Hepatocyte (in vitro differentiated cells): ENCODE data around the gene RBM28. TPM values are rescaled to one million over a fixed set of nuclear protein-coding genes. Genes with fewer than 3 reads are reported as not detected.

Experiments
- DNase-seq: peaks from one replicate; pipeline ENCODE4 v3.0.0-alpha.2; 2016; ENCODE audit warnings: low spot score
- H2AFZ ChIP-seq: fragments of 200-600 bp; sonication (generic); 2 replicates; pipeline ENCODE4 v1.6.0; 2016; ENCODE audit warnings: antibody characterized with exemption, mild to moderate bottlenecking
- H3K27ac ChIP-seq: fragments of 200-600 bp; sonication (generic); 2 replicates; pipeline ENCODE4 v1.5.1; 2016; ENCODE audit warnings: mild to moderate bottlenecking
- H3K27me3 ChIP-seq: fragments of 200-600 bp; sonication (generic); 2 replicates; pipeline ENCODE4 v1.6.1; 2016
- H3K36me3 ChIP-seq: fragments of 200-600 bp; sonication (generic); replicated peaks from 2 replicates; pipeline ENCODE4 v1.5.1; 2016; ENCODE audit warnings: low read depth; ENCODE audit not compliant: insufficient read depth
- H3K4me1 ChIP-seq: fragments of 200-600 bp; sonication (generic); 2 replicates; pipeline ENCODE4 v1.5.1; 2016; ENCODE audit warnings: mild to moderate bottlenecking, moderate library complexity; ENCODE audit not compliant: insufficient read depth
- H3K4me2 ChIP-seq: fragments of 200-600 bp; sonication (generic); 2 replicates; pipeline ENCODE4 v1.6.0; 2016
- H3K4me3 ChIP-seq: fragments of 200-600 bp; sonication (generic); 2 replicates; pipeline ENCODE4 v1.5.1; 2016; ENCODE audit warnings: mild to moderate bottlenecking
- H3K79me2 ChIP-seq: fragments of 200-600 bp; sonication (generic); 2 replicates; pipeline ENCODE4 v1.6.0; 2017; ENCODE audit warnings: mild to moderate bottlenecking
- H3K9me2 ChIP-seq: fragments of 200-600 bp; sonication (generic); replicated peaks from 2 replicates; pipeline ENCODE4 v1.6.0; 2017; ENCODE audit warnings: mild to moderate bottlenecking; ENCODE audit not compliant: insufficient read depth
- H3K9me3 ChIP-seq: fragments of 200-600 bp; sonication (generic); 2 replicates; pipeline ENCODE4 v1.5.1; 2016; ENCODE audit warnings: low read depth, mild to moderate bottlenecking
- H4K20me1 ChIP-seq: fragments of 200-600 bp; sonication (generic); 2 replicates; pipeline ENCODE4 v1.6.0; 2016; ENCODE audit warnings: mild to moderate bottlenecking; ENCODE audit not compliant: insufficient read depth, poor library complexity, severe bottlenecking
- CTCF ChIP-seq: fragments of 200-600 bp; sonication (generic); IDR thresholded peaks from 2 replicates; pipeline ENCODE4 v1.5.1; 2016; ENCODE audit warnings: antibody characterized with exemption, mild to moderate bottlenecking; ENCODE audit not compliant: poor library complexity
- EZH2 ChIP-seq: fragments of 200-600 bp; sonication (generic); IDR thresholded peaks from 2 replicates; pipeline ENCODE4 v1.6.1; 2016; ENCODE audit warnings: antibody characterized with exemption, mild to moderate bottlenecking, borderline replicate concordance
- EZH2phosphoT487 ChIP-seq: fragments of 200-600 bp; sonication (generic); IDR thresholded peaks from one replicate; pipeline ENCODE4 v1.6.1; 2018; ENCODE audit warnings: antibody characterized with exemption, mild to moderate bottlenecking, low read depth, moderate library complexity; ENCODE audit not compliant: unreplicated experiment, severe bottlenecking
- WGBS: methylation state at CpG from one replicate; pipeline ENCODE4 v1.1.6; 2016; ENCODE audit warnings: low lambda C conversion rate; ENCODE audit errors: missing lambda C conversion rate; 5-methylcytosine and 5-hydroxymethylcytosine counted together
- polyA plus RNA-seq: library from polyadenylated mRNA; unstranded; fragments of >200 nt; fragmentation: Nextera tagmentation; extraction: Ambion mirVana; gene quantifications from 2 replicates; pipeline ENCODE4 v1.2.1, GENCODE V29; 2016
- total RNA-seq: library from RNA; depleted of rRNA; stranded (reverse); fragments of >200 nt; gene quantifications from 2 replicates; pipeline ENCODE4 v1.2.3, GENCODE V29; 2014

Gene RBM28
- total and polyA plus RNA-seq, 2 experiments from 2014 or later, result 19.3 to 26.4 TPM

- H3K9me3 ChIP-seq, result no peaks in the 10 kb centered on the region
- no peaks in the 10 kb centered on the region for H3K9me2 ChIP-seq
- no peaks in the 10 kb centered on the region for H3K79me2 ChIP-seq
- H3K27ac ChIP-seq, result no peak overlapping the region
- no peaks in the 10 kb centered on the region for H4K20me1 ChIP-seq
- H3K4me2 ChIP-seq, result no peak overlapping the region
- H3K4me1 ChIP-seq, result no peaks in the 10 kb centered on the region
- no peaks in the 10 kb centered on the region for H3K36me3 ChIP-seq
- TF ChIP-seq EZH2 (no peak), CTCF (no peak), EZH2phosphoT487 (no peak)
- no peak for DNase-seq
- H2AFZ ChIP-seq, result no peak overlapping the region
- 85% methylated on average over 3 of the region's 3 CpGs for WGBS
- H3K4me3 ChIP-seq, result no peak overlapping the region
- no peaks in the 10 kb centered on the region for H3K27me3 ChIP-seq
Measured at GRCh38 chr7:128380483-128381106, 36.9 kb upstream of the RBM28 start.

- Histone ChIP-seq H3K4me2 (no peak overlapping the region), H3K27ac (no peak overlapping the region), H3K27me3 (no peaks in the 10 kb centered on the region), H3K9me2 (no peaks in the 10 kb centered on the region), H4K20me1 (no peaks in the 10 kb centered on the region), H3K36me3 (no peaks in the 10 kb centered on the region), H3K9me3 (no peaks in the 10 kb centered on the region), H2AFZ (no peak overlapping the region), H3K79me2 (no peaks in the 10 kb centered on the region), H3K4me3 (no peak overlapping the region), H3K4me1 (no peaks in the 10 kb centered on the region)
- DNase-seq, result no peak
- no peak for TF ChIP-seq EZH2
- no peak for TF ChIP-seq CTCF
- no peak for TF ChIP-seq EZH2phosphoT487
- 75% methylated on average over 6 of the region's 6 CpGs for WGBS
Measured at GRCh38 chr7:128379900-128380479, 36.3 kb upstream of the RBM28 start.

GRCh38 chr7:128378637-128379036, 34.9 kb upstream of the RBM28 start:
- Histone ChIP-seq H3K4me2 (no peak overlapping the region), H3K4me1 (no peaks in the 10 kb centered on the region), H3K9me3 (no peaks in the 10 kb centered on the region), H3K27me3 (no peaks in the 10 kb centered on the region), H3K79me2 (no peaks in the 10 kb centered on the region), H4K20me1 (no peaks in the 10 kb centered on the region), H2AFZ (no peak overlapping the region), H3K4me3 (no peak overlapping the region), H3K36me3 (no peaks in the 10 kb centered on the region), H3K27ac (no peak overlapping the region), H3K9me2 (no peaks in the 10 kb centered on the region)
- TF ChIP-seq EZH2phosphoT487 (no peak), CTCF (no peak), EZH2 (no peak)
- no peak for DNase-seq
- 50% methylated on average over 2 of the region's 2 CpGs for WGBS
